CD14-positive monocyte (primary cell): Measurements from ENCODE around the gene TIRAP. TPM values are rescaled to one million over a fixed set of nuclear protein-coding genes. Genes with fewer than 3 reads are reported as not detected.

Experiments
- DNase-seq, 3 donors: peaks; one replicate each; pipeline ENCODE4 v3.0.0-alpha.2; 2011 to 2022
- H2AFZ ChIP-seq: 2 replicates; pipeline ENCODE4 v1.6.0; 2012; ENCODE audit warnings: mild to moderate bottlenecking, low read depth, low read length, inconsistent platforms; ENCODE audit not compliant: insufficient read depth, poor library complexity, severe bottlenecking
- H3K27ac ChIP-seq, 2 donors: 1 replicate in 1 of 2; 2 replicates in 1 of 2; pipeline ENCODE4 v1.5.1; 2012 to 2013; ENCODE audit warnings: low read length in 2 of 2, control low read depth in 1 of 2, inconsistent platforms in 1 of 2, low read depth in 1 of 2, mild to moderate bottlenecking in 1 of 2
- H3K27me3 ChIP-seq, 2 donors: one replicate each; pipeline versions ENCODE4 v1.6.0 to v1.6.1; 2011 to 2013; ENCODE audit warnings: low read length in 2 of 2; ENCODE audit not compliant: control insufficient read depth in 2 of 2, insufficient read depth in 2 of 2
- H3K36me3 ChIP-seq, 2 donors: replicated peaks in 1 of 2; 1 replicate in 1 of 2; 2 replicates in 1 of 2; pipeline versions ENCODE4 v1.5.1 to v1.6.1; 2012 to 2013; ENCODE audit warnings: low read length in 2 of 2, control low read depth in 1 of 2, inconsistent platforms in 1 of 2, mild to moderate bottlenecking in 1 of 2; ENCODE audit not compliant: insufficient read depth in 2 of 2, control insufficient read depth in 1 of 2
- H3K4me1 ChIP-seq, 2 donors: 1 replicate in 1 of 2; 2 replicates in 1 of 2; pipeline versions ENCODE4 v1.5.1 to v1.6.1; 2012 to 2013; ENCODE audit warnings: low read length in 2 of 2, control low read depth in 1 of 2, inconsistent platforms in 1 of 2, mild to moderate bottlenecking in 1 of 2, moderate library complexity in 1 of 2; ENCODE audit not compliant: insufficient read depth in 2 of 2, control insufficient read depth in 1 of 2
- H3K4me2 ChIP-seq: replicated peaks from 2 replicates; pipeline ENCODE3; 2012; ENCODE audit warnings: low read length, moderate library complexity, mild to moderate bottlenecking; ENCODE audit not compliant: poor library complexity, severe bottlenecking; ENCODE audit errors: extremely low read depth
- H3K4me3 ChIP-seq, 3 experiments: fragments of 200-600 bp in 1 of 3; sonication (generic) in 1 of 3; replicated peaks in 1 of 3; 1 replicate in 2 of 3; 2 replicates in 1 of 3; pipeline ENCODE4 v1.5.1; 2011 to 2013; ENCODE audit warnings: low read length in 3 of 3, mild to moderate bottlenecking in 3 of 3, control low read depth in 2 of 3, low read depth in 2 of 3, inconsistent platforms in 1 of 3, moderate library complexity in 1 of 3
- H3K79me2 ChIP-seq: 2 replicates; pipeline ENCODE4 v1.6.0; 2012; ENCODE audit warnings: mild to moderate bottlenecking, control low read depth, inconsistent platforms, low read length, moderate library complexity; ENCODE audit not compliant: insufficient read depth
- H3K9ac ChIP-seq: 2 replicates; pipeline ENCODE4 v1.6.0; 2017; ENCODE audit warnings: low read length, mild to moderate bottlenecking; ENCODE audit not compliant: insufficient read depth, poor library complexity, severe bottlenecking
- H3K9me3 ChIP-seq, 2 donors: replicated peaks in 1 of 2; 1 replicate in 1 of 2; 2 replicates in 1 of 2; pipeline versions ENCODE4 v1.5.1 to v1.6.1; 2012 to 2013; ENCODE audit warnings: low read length in 2 of 2, control low read depth in 1 of 2; ENCODE audit not compliant: control insufficient read depth in 1 of 2, insufficient read depth in 1 of 2
- H4K20me1 ChIP-seq: 2 replicates; pipeline ENCODE4 v1.6.0; 2012; ENCODE audit warnings: mild to moderate bottlenecking, low read length, control low read depth, moderate library complexity; ENCODE audit not compliant: insufficient read depth
- H3K27ac Mint-ChIP-seq, 7 donors: one replicate each; pipeline ENCODE4 v1.8.0; 2020; ENCODE audit warnings: mild to moderate bottlenecking in 7 of 7, mixed read lengths in 7 of 7, moderate library complexity in 6 of 7, inconsistent platforms in 2 of 7
- H3K27me3 Mint-ChIP-seq, 3 donors: one replicate each; pipeline ENCODE4 v1.8.0; 2021 to 2022; ENCODE audit warnings: low read depth in 3 of 3, mild to moderate bottlenecking in 3 of 3, mixed read lengths in 3 of 3, moderate library complexity in 3 of 3, inconsistent platforms in 1 of 3
- H3K36me3 Mint-ChIP-seq, 2 donors: one replicate each; pipeline ENCODE4 v1.8.0; 2020; ENCODE audit warnings: mixed read lengths in 2 of 2, inconsistent platforms in 1 of 2, mild to moderate bottlenecking in 1 of 2
- H3K4me1 Mint-ChIP-seq: one replicate; pipeline ENCODE4 v1.8.0; 2020; ENCODE audit warnings: mild to moderate bottlenecking, mixed read lengths
- H3K4me3 Mint-ChIP-seq, 2 donors: one replicate each; pipeline ENCODE4 v1.8.0; 2020; ENCODE audit warnings: mild to moderate bottlenecking in 2 of 2, mixed read lengths in 2 of 2, moderate library complexity in 1 of 2
- H3K9me3 Mint-ChIP-seq, 7 donors: one replicate each; pipeline ENCODE4 v1.8.0; 2020 to 2022; ENCODE audit warnings: mixed read lengths in 7 of 7, mild to moderate bottlenecking in 6 of 7, moderate library complexity in 6 of 7, inconsistent platforms in 2 of 7
- CTCF ChIP-seq: fragments of 200-600 bp; IDR thresholded peaks from one replicate; pipeline ENCODE4 v1.8.0; 2022; ENCODE audit warnings: antibody characterized with exemption, mild to moderate bottlenecking
- WGBS: methylation state at CpG from one replicate; pipeline ENCODE4 v1.1.5; 2013; ENCODE audit warnings: missing lambda C conversion rate; ENCODE audit not compliant: insufficient coverage; 5-methylcytosine and 5-hydroxymethylcytosine counted together
- intact Hi-C, 2 donors: fragments of 100-400 bp; cut with micrococcal nuclease; formaldehyde crosslinking; loops; one replicate each; pipeline versions ENCODE4 v1.15.0 to v1.15.1; 2023
- polyA plus RNA-seq, 3 donors: library from polyadenylated mRNA; depleted of rRNA in 1 of 3; unstranded in 2 of 3; stranded (reverse) in 1 of 3; fragments of 300-500 nt in 2 of 3; fragments of >200 nt in 1 of 3; fragmentation: Illumina TruSeq in 2 of 3; gene quantifications; 1 replicate in 2 of 3; 2 replicates in 1 of 3; pipeline ENCODE4 v1.2.3, GENCODE V29; 2012 to 2021

TIRAP gene
- polyA plus RNA-seq, 3 donors, result 7.0 to 13.8 (median 11.1) TPM

- Mint-ChIP-seq H3K4me3 (no peak overlapping the region), H3K27me3 (no peaks in the 10 kb centered on the region), H3K9me3 (peaks cover 0 to 2% (median 0%) of the 10 kb centered on the region in 7 donors), H3K27ac (peak overlapping the region in 1 of 7 donors; percentile 15), H3K4me1 (no peaks in the 10 kb centered on the region), H3K36me3 (peaks cover 68 to 70% of the 10 kb centered on the region in 2 donors)
- no peak for DNase-seq
- no peak overlapping the region for H2AFZ ChIP-seq
- H3K4me2 ChIP-seq, result no peak overlapping the region
- H3K36me3 ChIP-seq, result peaks cover 61 to 92% of the 10 kb centered on the region in 2 donors
- no peak overlapping the region for H3K27ac ChIP-seq
- no peak overlapping the region for H3K4me3 ChIP-seq
- H4K20me1 ChIP-seq, result peaks cover 1% of the 10 kb centered on the region
- H3K4me1 ChIP-seq, result no peaks in the 10 kb centered on the region
- H3K9ac ChIP-seq, result no peak overlapping the region
- H3K27me3 ChIP-seq, result no peaks in the 10 kb centered on the region
- H3K79me2 ChIP-seq, result no peaks in the 10 kb centered on the region
- H3K9me3 ChIP-seq, result no peaks in the 10 kb centered on the region
- WGBS, result 94% methylated on average over 3 of the region's 4 CpGs
- no peak for TF ChIP-seq CTCF
- intact Hi-C loops, result no loop called here
These were observed 26.7 kb upstream of the TIRAP start for GRCh38 chr11:126256216-126256615.

- H4K20me1 ChIP-seq, result peaks cover 3% of the 10 kb centered on the region
These were observed 25.7 kb upstream of the TIRAP start for GRCh38 chr11:126257144-126257543.

More at GRCh38 chr11:126257144-126257543, 25.7 kb upstream of the TIRAP start:
- H3K36me3 ChIP-seq, result peaks cover 66 to 92% of the 10 kb centered on the region in 2 donors
- H3K4me2 ChIP-seq, result no peak overlapping the region
- Mint-ChIP-seq H3K36me3 (peaks cover 66 to 70% of the 10 kb centered on the region in 2 donors), H3K27me3 (no peaks in the 10 kb centered on the region), H3K4me3 (no peak overlapping the region), H3K9me3 (no peaks in the 10 kb centered on the region), H3K27ac (no peak overlapping the region), H3K4me1 (no peaks in the 10 kb centered on the region)
- H2AFZ ChIP-seq, result no peak overlapping the region
- H3K4me1 ChIP-seq, result no peaks in the 10 kb centered on the region
- intact Hi-C loops, result no loop called here
- TF ChIP-seq CTCF, result no peak
- H3K79me2 ChIP-seq, result no peaks in the 10 kb centered on the region
- no CpG with 5 or more reads among the region's 2 CpGs for WGBS
- DNase-seq, result no peak
- H3K27me3 ChIP-seq, result no peaks in the 10 kb centered on the region
- H3K4me3 ChIP-seq, result no peak overlapping the region
- no peaks in the 10 kb centered on the region for H3K9me3 ChIP-seq
- H3K9ac ChIP-seq, result no peak overlapping the region
- no peak overlapping the region for H3K27ac ChIP-seq
